GM10266 (cell line): Measurements from ENCODE around the gene PRDM2.
A peak's percentile ranks its signal among the peaks of the same experiment; 100 is the strongest.

Experiments used
- DNase-seq: peaks from one replicate; pipeline ENCODE4 v3.0.0; 2012; ENCODE audit errors: extremely low spot score
- CTCF ChIP-seq: IDR thresholded peaks from 2 replicates; pipeline ENCODE4 v1.5.1; 2012; ENCODE audit warnings: mild to moderate bottlenecking, low read depth; ENCODE audit not compliant: control insufficient read depth, insufficient read depth; ENCODE audit errors: missing control alignments

Gene PRDM2

GRCh38 chr1:13813398-13814012 lies 113.5 kb downstream of the PRDM2 start:
- peak; percentile 76 for DNase-seq
- TF ChIP-seq CTCF = peak; percentile 86

- no peak for TF ChIP-seq CTCF
- DNase-seq = no peak
These were observed 114.1 kb downstream of the PRDM2 start for GRCh38 chr1:13814131-13814530.

DNA sequence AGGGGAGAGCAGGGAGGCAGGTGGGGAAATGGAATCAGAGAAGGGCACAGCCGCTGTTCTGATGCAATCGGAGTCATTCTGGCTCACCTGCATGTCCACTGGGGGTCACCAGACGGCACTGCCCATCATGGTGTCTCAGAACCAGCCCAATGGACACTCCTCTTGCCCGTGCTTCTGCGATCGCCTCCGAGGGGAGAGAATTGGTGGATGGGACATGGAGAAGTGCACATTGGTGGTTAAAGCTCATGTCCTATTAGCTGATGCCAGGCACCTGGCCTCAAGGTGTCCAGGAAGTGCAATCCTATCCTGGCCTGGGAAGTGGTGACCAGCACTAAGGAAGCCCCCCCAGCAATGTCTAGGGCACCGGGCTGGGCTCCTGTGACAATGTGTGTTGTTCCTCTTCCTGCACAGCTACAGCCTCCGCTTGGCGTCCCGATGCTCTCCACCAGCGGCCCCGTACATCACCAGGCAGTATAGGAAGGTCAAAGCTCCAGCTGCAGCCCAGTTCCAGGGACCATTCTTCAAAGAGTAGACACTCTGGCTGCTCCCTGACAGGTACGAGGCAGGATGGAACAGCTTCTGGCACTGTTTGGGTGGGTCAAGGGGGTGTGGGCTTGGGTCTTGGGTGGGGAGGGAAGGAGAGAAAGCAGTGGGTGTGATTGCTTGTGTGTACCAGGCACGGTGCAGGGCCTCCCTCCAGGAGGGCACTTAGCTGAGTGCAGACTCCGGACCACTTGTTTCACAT lies 116.2 kb downstream of the PRDM2 start:
- DNase-seq = no peak
- TF ChIP-seq CTCF = no peak

- DNase-seq = no peak
These were observed 117.9 kb downstream of the PRDM2 start for GRCh38 chr1:13817906-13818305.

DNA sequence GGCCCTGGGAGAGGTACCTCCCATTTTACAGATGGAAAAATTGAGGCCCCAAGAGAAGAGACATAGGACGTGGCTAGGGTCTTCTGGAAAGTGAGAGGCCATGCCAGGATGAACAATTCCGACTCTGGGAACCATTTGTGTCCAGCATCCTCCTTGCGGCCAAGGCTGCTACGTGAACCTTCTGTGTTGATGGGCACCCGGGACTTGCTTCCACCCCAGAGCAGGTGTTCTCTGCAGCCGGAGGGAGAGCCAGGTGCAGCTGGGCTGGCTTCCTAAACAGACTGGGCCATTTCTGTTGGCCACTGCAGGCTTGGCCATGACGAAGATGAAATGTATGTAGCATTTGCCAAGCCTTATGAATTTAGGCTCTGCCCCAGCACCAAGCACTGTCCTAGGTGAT lies 118.9 kb downstream of the PRDM2 start:
- DNase-seq = no peak
- TF ChIP-seq CTCF = no peak

More at GRCh38 chr1:13817906-13818305, 117.9 kb downstream of the PRDM2 start:
- no peak for TF ChIP-seq CTCF

- DNase-seq = no peak
- TF ChIP-seq CTCF = no peak
These were observed 119.7 kb downstream of the PRDM2 start for GRCh38 chr1:13819642-13820041.

DNA sequence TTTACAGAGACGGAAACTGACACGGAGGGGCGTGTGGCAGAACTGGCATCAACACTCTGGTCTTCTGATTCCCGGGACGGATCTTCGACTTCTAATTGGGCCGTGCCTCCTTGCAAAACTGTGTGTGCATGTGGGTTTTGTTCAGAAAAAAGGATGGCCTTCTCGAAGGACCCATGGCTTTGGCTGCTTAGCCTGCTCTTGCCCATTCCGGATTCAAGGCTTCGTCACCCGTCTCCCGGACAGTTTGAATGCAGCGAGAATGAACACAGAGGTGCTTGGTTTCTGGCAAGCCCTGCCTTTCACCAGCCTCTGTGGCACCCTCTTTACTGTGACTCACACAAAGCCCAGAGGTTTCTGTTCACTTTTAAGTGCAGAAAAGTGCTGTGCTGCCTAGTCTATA lies 120.1 kb downstream of the PRDM2 start:
- TF ChIP-seq CTCF = no peak
- no peak for DNase-seq
